SK-N-SH (cell line): ENCODE data around the gene SVIL.

Source experiments
- CTCF ChIP-seq: fragments of 200-600 bp; sonication (generic); IDR thresholded peaks from 2 replicates; pipeline ENCODE4 v1.6.1; 2017; ENCODE audit warnings: antibody characterized with exemption, mild to moderate bottlenecking, moderate library complexity
- MAX ChIP-seq: IDR thresholded peaks from 2 replicates; pipeline ENCODE4 v1.4.0; 2012; ENCODE audit warnings: low read depth
- POLR2AphosphoS5 ChIP-seq: IDR thresholded peaks from 2 replicates; pipeline ENCODE4 v1.6.1; 2012; ENCODE audit warnings: low read depth, low read length
- REST ChIP-seq: IDR thresholded peaks from 2 replicates; pipeline ENCODE4 v1.6.1; 2012; ENCODE audit warnings: mild to moderate bottlenecking, low read depth, low read length, moderate library complexity
- YY1 ChIP-seq: IDR thresholded peaks from 2 replicates; pipeline ENCODE4 v1.4.0; 2012; ENCODE audit warnings: low read depth, mild to moderate bottlenecking

GRCh38 chr10:29600821-29601220 lies 34.0 kb downstream of the SVIL start:
- TF ChIP-seq CTCF (no peak), MAX (no peak), REST (no peak), POLR2AphosphoS5 (no peak), YY1 (no peak)
